GF-D8 (cell line): Measurements from ENCODE around the gene UTP3.
A peak's percentile ranks its signal among the peaks of the same experiment; 100 is the strongest.
"Not testable (repeated sequence)": the region's sequence is repeated elsewhere in the genome, so short reads cannot be mapped to it uniquely, and the experiment has no call there.

Experiments
- DNase-seq: peaks from one replicate; lab custom pipeline; 2025; lab: John Stamatoyannopoulos, UW

Gene UTP3

GRCh38 chr4:70687821-70688794, at the start of gene UTP3:
TSS of gene UTP3 (plus strand) at chr4:70688532. CDS start at chr4:70688678, 146 bp downstream.
- peak; percentile 98 for DNase-seq

GRCh38 chr4:70640192-70640591, 48.1 kb upstream of the UTP3 start:
- no peak for DNase-seq

GRCh38 chr4:70650741-70651140, 37.6 kb upstream of the UTP3 start:
- DNase-seq: not testable (repeated sequence)

GRCh38 chr4:70651864-70652506, 36.3 kb upstream of the UTP3 start:
- no peak for DNase-seq

- no peak for DNase-seq
Measured at GRCh38 chr4:70654605-70655011, 33.7 kb upstream of the UTP3 start.

- no peak for DNase-seq
Measured at GRCh38 chr4:70657326-70657725, 31.0 kb upstream of the UTP3 start.

GRCh38 chr4:70658418-70658817, 29.9 kb upstream of the UTP3 start:
- DNase-seq: no peak

GRCh38 chr4:70660106-70660505, 28.2 kb upstream of the UTP3 start:
- no peak for DNase-seq

- not testable (repeated sequence) for DNase-seq
Measured at GRCh38 chr4:70661309-70661922, 26.9 kb upstream of the UTP3 start.

- DNase-seq: no peak
Measured at GRCh38 chr4:70666369-70666768, 22.0 kb upstream of the UTP3 start, which contains the start of gene JCHAIN. TSS of gene JCHAIN (minus strand) at chr4:70666508. CDS start at chr4:70666490, 18 bp downstream.

GRCh38 chr4:70667740-70668535, 20.4 kb upstream of the UTP3 start:
- no peak for DNase-seq

- no peak for DNase-seq
Measured at GRCh38 chr4:70670332-70671014, 17.9 kb upstream of the UTP3 start.

GRCh38 chr4:70671091-70671490, 17.2 kb upstream of the UTP3 start:
- no peak for DNase-seq

- no peak for DNase-seq
Measured at GRCh38 chr4:70674191-70674590, 14.1 kb upstream of the UTP3 start.

- DNase-seq: no peak
Measured at GRCh38 chr4:70674731-70675130, 13.6 kb upstream of the UTP3 start.

- no peak for DNase-seq
Measured at GRCh38 chr4:70676554-70677090, 11.7 kb upstream of the UTP3 start.

- peak; percentile 16 for DNase-seq
Measured at GRCh38 chr4:70678383-70678999, 9.8 kb upstream of the UTP3 start.

GRCh38 chr4:70680934-70681333, 7.4 kb upstream of the UTP3 start:
- DNase-seq: no peak

GRCh38 chr4:70681704-70682103, 6.6 kb upstream of the UTP3 start:
- DNase-seq: no peak

GRCh38 chr4:70682142-70682541, 6.2 kb upstream of the UTP3 start:
- not testable (repeated sequence) for DNase-seq
